HG03565 (cell line): ENCODE data around the gene VILL.
"Not testable (repeated sequence)": the region's sequence is repeated elsewhere in the genome, so short reads cannot be mapped to it uniquely, and the experiment has no call there.

Experiments
- ATAC-seq: cut with Tn5 transposase; IDR thresholded peaks from one replicate; pipeline ENCODE4 v1.9.1; 2021; ENCODE audit warnings: mild to moderate bottlenecking, moderate library complexity; ENCODE audit not compliant: unreplicated experiment

VILL gene

GRCh38 chr3:38031022-38031994 lies 40.7 kb downstream of the VILL start:
- ATAC-seq = no peak

DNA sequence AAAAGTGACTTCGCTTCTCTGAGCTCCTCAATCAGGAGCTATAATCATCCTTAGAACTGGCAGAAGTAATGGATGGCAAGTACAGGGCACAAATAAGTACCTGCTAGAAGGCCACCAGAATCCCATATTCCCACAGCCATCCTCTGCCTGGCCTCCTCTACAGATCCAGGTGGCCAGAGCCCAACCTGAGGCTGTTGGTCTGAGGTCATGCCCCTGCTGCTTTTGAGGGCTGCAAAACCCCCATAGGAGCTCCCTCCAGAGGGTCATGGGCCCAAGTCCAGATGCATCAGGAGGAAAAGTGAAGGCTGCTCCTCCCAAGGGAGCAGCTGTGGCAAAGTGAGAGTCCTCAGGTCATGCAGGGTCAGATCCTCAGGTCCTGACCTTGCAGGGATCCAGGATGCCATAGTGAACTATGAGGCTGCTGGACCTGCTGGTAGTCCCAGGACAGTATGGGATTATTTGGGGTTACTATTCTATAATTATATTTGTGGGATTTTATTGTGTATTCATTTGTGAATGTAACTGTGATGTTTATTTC lies 41.8 kb downstream of the VILL start:
- no peak for ATAC-seq

GRCh38 chr3:38033586-38033985 lies 43.0 kb downstream of the VILL start:
- ATAC-seq = not testable (repeated sequence)

DNA sequence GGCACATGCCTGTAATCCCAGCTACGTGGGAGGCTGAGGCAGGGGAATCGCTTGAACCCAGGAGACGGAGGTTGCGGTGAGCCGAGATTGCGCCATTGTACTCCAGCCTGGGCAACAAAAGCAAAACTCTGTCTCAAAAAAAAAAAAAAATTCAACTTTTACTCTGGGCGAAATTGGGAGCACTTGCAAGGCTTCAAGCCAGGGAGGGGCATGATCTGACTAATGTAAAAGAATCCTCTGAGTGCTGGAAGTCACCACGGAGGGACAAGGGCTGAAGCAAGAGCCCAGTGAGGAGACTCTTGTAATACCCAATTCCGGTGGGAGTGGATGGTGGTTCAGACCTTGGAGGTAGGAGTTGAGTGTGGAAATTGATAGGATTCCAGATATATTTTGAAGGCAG lies 43.7 kb downstream of the VILL start:
- not testable (repeated sequence) for ATAC-seq

DNA sequence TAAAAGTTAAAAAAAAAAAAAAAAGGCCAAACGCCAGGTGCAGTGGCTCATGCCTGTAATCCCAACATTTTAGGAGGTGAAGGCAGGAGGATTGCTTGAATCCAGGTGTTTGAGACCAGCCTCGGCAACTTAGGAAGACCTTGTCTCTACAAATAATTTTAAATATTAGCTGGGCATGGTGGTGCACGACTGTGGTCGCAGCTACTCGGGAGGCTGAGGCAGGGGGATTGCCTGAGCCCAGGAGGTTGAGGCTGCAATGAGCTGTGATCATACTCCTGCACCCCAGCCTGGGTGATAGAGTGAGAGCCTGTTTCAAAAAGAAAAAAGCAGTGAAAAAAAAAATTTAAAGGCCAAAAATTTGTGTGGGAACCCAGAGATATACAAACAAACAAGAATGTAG lies 45.7 kb downstream of the VILL start:
- ATAC-seq = no peak

DNA sequence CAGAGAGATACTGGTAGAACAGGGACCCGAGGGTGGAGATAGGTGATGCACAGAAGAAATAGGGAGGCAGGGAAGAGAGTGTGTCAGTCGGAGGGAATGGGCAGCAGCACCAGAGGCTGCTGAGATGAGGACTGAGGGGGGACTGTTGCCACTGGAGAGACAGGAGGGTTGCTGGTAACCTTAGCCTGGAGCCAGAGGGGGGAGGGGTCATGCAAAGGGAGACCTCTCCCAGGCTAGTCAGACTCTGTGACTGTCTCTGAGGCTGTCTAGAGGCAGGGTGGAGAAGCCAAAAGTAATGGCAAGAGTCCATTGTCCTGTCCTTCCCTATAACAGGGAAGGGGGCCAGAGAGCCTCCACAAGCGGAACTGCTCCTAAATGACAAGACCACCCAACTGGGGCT lies 46.3 kb downstream of the VILL start:
- no peak for ATAC-seq

DNA sequence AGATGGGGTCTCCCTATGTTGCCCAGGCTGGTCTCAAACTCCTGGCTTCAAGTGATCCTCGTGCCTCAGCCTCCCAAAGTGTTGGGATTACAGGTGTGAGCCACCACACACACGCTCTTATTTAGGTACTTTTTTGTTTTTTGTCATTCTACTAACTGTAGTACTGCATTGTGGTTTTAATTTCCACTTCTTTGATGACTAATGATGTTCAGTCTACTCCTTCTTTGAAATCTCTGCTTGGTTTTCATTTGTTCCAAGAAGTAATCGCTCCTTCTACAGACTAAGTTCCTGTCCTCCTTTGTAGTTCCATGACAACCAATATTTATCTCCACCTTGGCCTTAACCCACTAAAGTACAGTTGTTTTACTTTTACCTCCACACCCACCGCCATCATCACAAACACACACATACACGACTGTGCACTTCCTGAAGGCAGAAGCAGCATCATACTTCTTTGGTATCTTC lies 47.9 kb downstream of the VILL start:
- ATAC-seq = no peak

GRCh38 chr3:38039101-38039898 lies 48.7 kb downstream of the VILL start, which contains the start of gene DLEC1:
Gene DLEC1 (plus strand): TSS chr3:38039208. CDS start chr3:38039226, 18 bp downstream.
- ATAC-seq = peak; percentile 81

- peak; percentile 40 for ATAC-seq
Observed at GRCh38 chr3:38039899-38040261, 49.3 kb downstream of the VILL start.

GRCh38 chr3:38040401-38040800 lies 49.8 kb downstream of the VILL start:
- ATAC-seq = no peak

- ATAC-seq = no peak
Observed at GRCh38 chr3:38043486-38043885, 52.9 kb downstream of the VILL start.

DNA sequence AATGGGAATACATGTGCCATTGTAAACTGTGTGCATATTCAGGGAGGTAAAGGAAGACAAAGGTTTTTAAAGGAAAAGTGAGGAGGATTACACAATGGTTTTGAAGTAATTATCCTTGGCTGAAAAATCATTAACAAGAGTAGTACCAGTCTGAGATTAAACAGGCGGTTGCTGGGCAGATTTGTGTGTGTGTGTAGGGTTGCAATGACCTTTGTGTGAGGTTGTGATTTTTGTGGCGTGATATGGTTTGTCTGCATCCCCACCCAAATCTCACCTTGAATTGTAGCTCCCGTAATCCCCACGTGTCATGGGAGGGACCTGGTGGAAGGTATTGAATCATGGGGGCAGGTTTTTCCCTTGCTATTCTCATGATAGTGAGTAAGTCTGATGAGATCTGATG lies 55.4 kb downstream of the VILL start:
- no peak for ATAC-seq

DNA sequence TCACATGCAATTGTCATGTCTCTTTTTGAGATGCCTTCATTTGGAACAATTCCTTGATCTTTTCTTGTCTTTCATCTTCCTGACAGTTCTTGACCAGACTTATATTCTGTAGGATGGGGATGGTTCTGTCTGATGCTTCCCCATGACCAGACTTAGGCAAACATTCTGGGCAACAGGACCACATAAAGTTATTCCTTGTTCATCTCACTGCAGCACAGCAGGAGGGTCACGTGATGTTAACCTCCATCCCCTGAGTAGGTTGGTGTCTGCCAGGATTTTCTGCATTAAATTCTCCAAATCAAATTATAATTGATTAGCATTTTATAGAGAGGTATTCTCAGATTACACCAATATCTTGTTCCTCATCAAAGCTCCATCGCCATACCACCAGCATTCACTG lies 56.2 kb downstream of the VILL start:
- no peak for ATAC-seq

GRCh38 chr3:38047896-38048295 lies 57.3 kb downstream of the VILL start:
- no peak for ATAC-seq

GRCh38 chr3:38049358-38050126 lies 59.0 kb downstream of the VILL start:
- no peak for ATAC-seq

GRCh38 chr3:38051131-38051530 lies 60.5 kb downstream of the VILL start:
- ATAC-seq = no peak

GRCh38 chr3:38053286-38053685 lies 62.7 kb downstream of the VILL start:
- ATAC-seq = not testable (repeated sequence)

DNA sequence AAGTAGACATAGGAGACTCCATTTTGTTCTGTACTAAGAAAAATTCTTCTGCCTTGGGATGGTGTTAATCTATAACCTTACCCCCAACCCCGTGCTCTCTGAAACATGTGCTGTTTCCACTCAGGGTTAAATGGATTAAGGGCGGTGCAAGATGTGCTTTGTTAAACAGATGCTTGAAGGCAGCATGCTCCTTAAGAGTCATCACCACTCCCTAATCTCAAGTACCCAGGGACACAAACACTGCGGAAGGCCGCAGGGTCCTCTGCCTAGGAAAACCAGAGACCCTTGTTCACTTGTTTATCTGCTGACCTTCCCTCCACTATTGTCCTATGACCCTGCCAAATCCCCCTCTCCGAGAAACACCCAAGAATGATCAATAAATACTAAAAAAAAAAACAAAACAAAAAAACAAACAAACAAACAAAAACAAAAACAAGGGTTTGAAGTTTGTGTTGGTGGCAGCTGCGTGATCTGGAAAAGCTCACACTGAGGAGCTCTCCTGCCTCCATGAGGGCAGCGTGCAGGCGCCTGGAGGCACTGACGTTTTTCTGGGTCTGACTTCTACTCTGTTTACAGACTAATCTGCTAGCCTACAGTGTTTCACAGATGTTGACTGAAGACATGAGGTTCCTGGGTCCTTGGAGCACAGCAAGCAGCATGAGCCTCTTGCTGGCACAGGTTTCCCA lies 63.4 kb downstream of the VILL start:
- not testable (repeated sequence) for ATAC-seq

GRCh38 chr3:38054499-38055001 lies 64.0 kb downstream of the VILL start:
- ATAC-seq = no peak
